ENCODE results near the gene OPRL1.
A peak's percentile ranks its signal among the peaks of the same experiment; 100 is the strongest.

The OPRL1 gene

GRCh38 chr20:64082820-64083377 lies 3.0 kb downstream of the OPRL1 start:
- TF ChIP-seq ZNF221 (tag by site-specific recombination; IDR thresholded peaks at IDR 0.05; ENCODE audit: borderline replicate concordance) (no peak), PRDM10 (tag by site-specific recombination; IDR thresholded peaks at IDR 0.05) (0 out of 2 replicates have a peak, but pooled peaks have one; percentile 14), ZNF23 (tag by site-specific recombination; IDR thresholded peaks at IDR 0.05; ENCODE audit: borderline replicate concordance) (no peak), ZNF580 (tag by site-specific recombination; IDR thresholded peaks at IDR 0.05) (0 out of 2 replicates have a peak, but pooled peaks have one; percentile 10), ZNF555 (tag by site-specific recombination; conservative IDR thresholded peaks at IDR 0.05) (no peak), ZNF529 (tag by site-specific recombination; IDR thresholded peaks at IDR 0.05; ENCODE audit: insufficient replicate concordance) (no peak), PBX3 (CRISPR knock-in tag; IDR thresholded peaks at IDR 0.05) (no peak), SCRT2 (tag by site-specific recombination; IDR thresholded peaks at IDR 0.05) (peak; percentile 77)
- TF ChIP-seq, protein P1, sequence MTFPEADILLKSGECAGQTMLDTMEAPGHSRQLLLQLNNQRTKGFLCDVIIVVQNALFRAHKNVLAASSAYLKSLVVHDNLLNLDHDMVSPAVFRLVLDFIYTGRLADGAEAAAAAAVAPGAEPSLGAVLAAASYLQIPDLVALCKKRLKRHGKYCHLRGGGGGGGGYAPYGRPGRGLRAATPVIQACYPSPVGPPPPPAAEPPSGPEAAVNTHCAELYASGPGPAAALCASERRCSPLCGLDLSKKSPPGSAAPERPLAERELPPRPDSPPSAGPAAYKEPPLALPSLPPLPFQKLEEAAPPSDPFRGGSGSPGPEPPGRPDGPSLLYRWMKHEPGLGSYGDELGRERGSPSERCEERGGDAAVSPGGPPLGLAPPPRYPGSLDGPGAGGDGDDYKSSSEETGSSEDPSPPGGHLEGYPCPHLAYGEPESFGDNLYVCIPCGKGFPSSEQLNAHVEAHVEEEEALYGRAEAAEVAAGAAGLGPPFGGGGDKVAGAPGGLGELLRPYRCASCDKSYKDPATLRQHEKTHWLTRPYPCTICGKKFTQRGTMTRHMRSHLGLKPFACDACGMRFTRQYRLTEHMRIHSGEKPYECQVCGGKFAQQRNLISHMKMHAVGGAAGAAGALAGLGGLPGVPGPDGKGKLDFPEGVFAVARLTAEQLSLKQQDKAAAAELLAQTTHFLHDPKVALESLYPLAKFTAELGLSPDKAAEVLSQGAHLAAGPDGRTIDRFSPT (tag by site-specific recombination; IDR thresholded peaks at IDR 0.05): 0 out of 2 replicates have a peak, but pooled peaks have one; percentile 15
- TF ChIP-seq, protein P2, sequence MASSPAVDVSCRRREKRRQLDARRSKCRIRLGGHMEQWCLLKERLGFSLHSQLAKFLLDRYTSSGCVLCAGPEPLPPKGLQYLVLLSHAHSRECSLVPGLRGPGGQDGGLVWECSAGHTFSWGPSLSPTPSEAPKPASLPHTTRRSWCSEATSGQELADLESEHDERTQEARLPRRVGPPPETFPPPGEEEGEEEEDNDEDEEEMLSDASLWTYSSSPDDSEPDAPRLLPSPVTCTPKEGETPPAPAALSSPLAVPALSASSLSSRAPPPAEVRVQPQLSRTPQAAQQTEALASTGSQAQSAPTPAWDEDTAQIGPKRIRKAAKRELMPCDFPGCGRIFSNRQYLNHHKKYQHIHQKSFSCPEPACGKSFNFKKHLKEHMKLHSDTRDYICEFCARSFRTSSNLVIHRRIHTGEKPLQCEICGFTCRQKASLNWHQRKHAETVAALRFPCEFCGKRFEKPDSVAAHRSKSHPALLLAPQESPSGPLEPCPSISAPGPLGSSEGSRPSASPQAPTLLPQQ (tag by site-specific recombination; IDR thresholded peaks at IDR 0.05): no peak
- ChIA-PET POLR2A (interaction anchor here (1.1 to 2.9 kb wide), 3 partner anchors 20 to 45 kb away, joined by 3 to 13 read pairs (median 4); partner anchors contain the start of gene TCEA2), CTCF (interaction anchor here (0.6 to 4.8 kb wide), 6 partner anchors 18 to 92 kb away, joined by 3 to 35 read pairs (median 4); no protein-coding TSS in a partner anchor)
- Histone ChIP-seq H3K9me3 (ENCODE audit: control insufficient read depth, insufficient read depth, low read depth, low read length) (no peaks in the 10 kb centered on the region), H3K4me3 (ENCODE audit: low read depth, low read length) (peak overlapping the region; percentile 27; the same call in 1 of the 2 replicates), H3K4me1 (ENCODE audit: control insufficient read depth, insufficient read depth, low read length) (peaks cover 9% of the 10 kb centered on the region), H3K27ac (ENCODE audit: extremely low read depth, low read depth, low read length) (no peak overlapping the region), H3K36me3 (ENCODE audit: control insufficient read depth in 2 of 2, insufficient read depth in 1 of 2, low read length in 2 of 2) (no peaks in the 10 kb centered on the region)

GRCh38 chr20:64083378-64083803 lies 3.5 kb downstream of the OPRL1 start:
- Histone ChIP-seq H3K27ac (ENCODE audit: extremely low read depth, low read depth, low read length) (no peak overlapping the region), H3K4me3 (ENCODE audit: low read depth, low read length) (peak overlapping the region; percentile 35), H3K4me1 (ENCODE audit: control insufficient read depth, insufficient read depth, low read length) (peaks cover 6% of the 10 kb centered on the region), H3K36me3 (ENCODE audit: control insufficient read depth in 2 of 2, insufficient read depth in 1 of 2, low read length in 2 of 2) (no peaks in the 10 kb centered on the region), H3K9me3 (ENCODE audit: control insufficient read depth, insufficient read depth, low read depth, low read length) (no peaks in the 10 kb centered on the region)
- CTCF ChIA-PET: interaction anchor here (0.5 to 4.8 kb wide), 12 partner anchors 17 to 543 kb away, joined by 3 to 35 read pairs (median 4); no protein-coding TSS in a partner anchor
- POLR2A ChIA-PET: interaction anchor here (1.1 to 2.9 kb wide), 3 partner anchors 19 to 45 kb away, joined by 3 to 13 read pairs (median 4); partner anchors contain the start of gene TCEA2
- peak; percentile 97 for TF ChIP-seq GLIS1 (tag by site-specific recombination; IDR thresholded peaks at IDR 0.05)
- 0 out of 2 replicates have a peak, but pooled peaks have one; percentile 5 for TF ChIP-seq ZNF596 (tag by site-specific recombination; IDR thresholded peaks at IDR 0.05)
- TF ChIP-seq SP7 (tag by site-specific recombination; IDR thresholded peaks at IDR 0.05): peak; percentile 53; the same call in 1 of the 2 replicates
- peak; percentile 39; the same call in 1 of the 2 replicates for TF ChIP-seq ZXDB (tag by site-specific recombination; IDR thresholded peaks at IDR 0.05)
- 0 out of 2 replicates have a peak, but pooled peaks have one; percentile 32 for TF ChIP-seq ZNF561 (tag by site-specific recombination; IDR thresholded peaks at IDR 0.05; ENCODE audit: borderline replicate concordance)
- TF ChIP-seq, protein P3, sequence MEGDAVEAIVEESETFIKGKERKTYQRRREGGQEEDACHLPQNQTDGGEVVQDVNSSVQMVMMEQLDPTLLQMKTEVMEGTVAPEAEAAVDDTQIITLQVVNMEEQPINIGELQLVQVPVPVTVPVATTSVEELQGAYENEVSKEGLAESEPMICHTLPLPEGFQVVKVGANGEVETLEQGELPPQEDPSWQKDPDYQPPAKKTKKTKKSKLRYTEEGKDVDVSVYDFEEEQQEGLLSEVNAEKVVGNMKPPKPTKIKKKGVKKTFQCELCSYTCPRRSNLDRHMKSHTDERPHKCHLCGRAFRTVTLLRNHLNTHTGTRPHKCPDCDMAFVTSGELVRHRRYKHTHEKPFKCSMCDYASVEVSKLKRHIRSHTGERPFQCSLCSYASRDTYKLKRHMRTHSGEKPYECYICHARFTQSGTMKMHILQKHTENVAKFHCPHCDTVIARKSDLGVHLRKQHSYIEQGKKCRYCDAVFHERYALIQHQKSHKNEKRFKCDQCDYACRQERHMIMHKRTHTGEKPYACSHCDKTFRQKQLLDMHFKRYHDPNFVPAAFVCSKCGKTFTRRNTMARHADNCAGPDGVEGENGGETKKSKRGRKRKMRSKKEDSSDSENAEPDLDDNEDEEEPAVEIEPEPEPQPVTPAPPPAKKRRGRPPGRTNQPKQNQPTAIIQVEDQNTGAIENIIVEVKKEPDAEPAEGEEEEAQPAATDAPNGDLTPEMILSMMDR (tag by site-specific recombination; IDR thresholded peaks at IDR 0.05): peak; percentile 26
- TF ChIP-seq KLF9 (tag by site-specific recombination; IDR thresholded peaks at IDR 0.05; ENCODE audit: low read depth): peak; percentile 61; the same call in 1 of the 2 replicates
- 0 out of 2 replicates have a peak, but pooled peaks have one; percentile 25 for TF ChIP-seq WT1 (tag by site-specific recombination; IDR thresholded peaks at IDR 0.05)
- peak; percentile 52; the same call in 1 of the 2 replicates for TF ChIP-seq BCL11B (tag by site-specific recombination; IDR thresholded peaks at IDR 0.05; ENCODE audit: low read depth)
- peak; percentile 93 for TF ChIP-seq IKZF3 (tag by site-specific recombination; IDR thresholded peaks at IDR 0.05)

Measured in HEK293 (cell line).